Neural cell (in vitro differentiated cells): ENCODE data around the gene SLC6A6. TPM values are rescaled to one million over a fixed set of nuclear protein-coding genes. Genes with fewer than 3 reads are reported as not detected.

Experiments
- H2AFZ ChIP-seq: fragments of 200-600, 300-800 bp; sonication (generic), shearing (Covaris generic); 2 replicates; pipeline ENCODE4 v1.6.0; 2014; ENCODE audit warnings: low read depth, mild to moderate bottlenecking, antibody characterized with exemption, low read length, moderate library complexity
- H3F3A ChIP-seq: fragments of 200-600 bp; shearing (Covaris generic); 2 replicates; pipeline ENCODE4 v1.6.1; 2016; ENCODE audit warnings: mild to moderate bottlenecking, moderate library complexity, mixed read lengths, antibody characterized with exemption, low read length; ENCODE audit not compliant: insufficient read depth, poor library complexity, severe bottlenecking
- H3K27ac ChIP-seq: fragments of 200-600, 300-800 bp; sonication (generic), shearing (Covaris generic); 2 replicates; pipeline ENCODE4 v1.5.1; 2014; ENCODE audit warnings: mild to moderate bottlenecking, low read length, moderate library complexity
- H3K27me3 ChIP-seq: fragments of 300-800, 200-600 bp; sonication (generic), shearing (Covaris generic); 2 replicates; pipeline ENCODE4 v1.6.0; 2014; ENCODE audit warnings: mild to moderate bottlenecking, low read depth, low read length, moderate library complexity; ENCODE audit not compliant: insufficient read depth
- H3K36me3 ChIP-seq: fragments of 300-800, 200-600 bp; sonication (generic), shearing (Covaris generic); 2 replicates; pipeline ENCODE4 v1.5.1; 2014; ENCODE audit warnings: mild to moderate bottlenecking, antibody characterized with exemption, low read length, moderate library complexity; ENCODE audit not compliant: insufficient read depth
- H3K4me2 ChIP-seq: fragments of 300-800, 200-600 bp; sonication (generic), shearing (Covaris generic); 2 replicates; pipeline ENCODE4 v1.6.0; 2014; ENCODE audit warnings: mild to moderate bottlenecking, low read length
- H3K4me3 ChIP-seq: fragments of 300-800, 200-600 bp; sonication (generic), shearing (Covaris generic); 2 replicates; pipeline ENCODE4 v1.5.1; 2014; ENCODE audit warnings: mild to moderate bottlenecking, low read length, moderate library complexity
- H3K79me2 ChIP-seq: fragments of 200-600 bp; shearing (Covaris generic); replicated peaks from 2 replicates; pipeline ENCODE4 v1.6.0; 2014; ENCODE audit warnings: mild to moderate bottlenecking, low read length, moderate library complexity; ENCODE audit not compliant: insufficient read depth
- H3K9ac ChIP-seq: fragments of 300-800, 200-600 bp; sonication (generic), shearing (Covaris generic); 2 replicates; pipeline ENCODE4 v1.6.1; 2016; ENCODE audit warnings: mild to moderate bottlenecking, low read length, mixed read lengths
- H3K9me2 ChIP-seq: fragments of 200-600 bp; shearing (Covaris generic); 2 replicates; pipeline ENCODE4 v1.6.1; 2016; ENCODE audit warnings: mild to moderate bottlenecking, low read length, mixed read lengths; ENCODE audit not compliant: insufficient read depth
- H3K9me3 ChIP-seq: fragments of 200-600, 300-800 bp; sonication (generic), shearing (Covaris generic); 2 replicates; pipeline ENCODE4 v1.6.1; 2016; ENCODE audit warnings: mild to moderate bottlenecking, mixed run types, low read length, moderate library complexity, mixed read lengths
- H4K20me1 ChIP-seq: fragments of 200-600 bp; shearing (Covaris generic); 2 replicates; pipeline ENCODE4 v1.6.1; 2016; ENCODE audit warnings: mild to moderate bottlenecking, mixed run types; ENCODE audit not compliant: insufficient read depth
- EP300 ChIP-seq: fragments of 450-650 bp; conservative IDR thresholded peaks from 2 replicates; pipeline ENCODE4 v1.6.1; 2014; ENCODE audit warnings: antibody characterized with exemption, mild to moderate bottlenecking, moderate library complexity; ENCODE audit not compliant: poor library complexity, severe bottlenecking
- EZH2 ChIP-seq: fragments of 200-600, 300-800 bp; shearing (Covaris generic), sonication (generic); IDR thresholded peaks from 2 replicates; pipeline ENCODE4 v1.6.1; 2014; ENCODE audit warnings: antibody characterized with exemption, low read length, borderline replicate concordance, mild to moderate bottlenecking; ENCODE audit not compliant: insufficient read depth, poor library complexity, severe bottlenecking
- MXI1 ChIP-seq: fragments of 450-650 bp; conservative IDR thresholded peaks from 2 replicates; pipeline ENCODE4 v1.6.1; 2014; ENCODE audit warnings: antibody characterized with exemption, mild to moderate bottlenecking; ENCODE audit not compliant: poor library complexity, severe bottlenecking
- POLR2AphosphoS5 ChIP-seq: IDR thresholded peaks from 2 replicates; pipeline ENCODE4 v1.6.1; 2012
- RAD21 ChIP-seq: fragments of 450-650 bp; conservative IDR thresholded peaks from 2 replicates; pipeline ENCODE4 v1.6.1; 2014; ENCODE audit warnings: antibody characterized with exemption, mild to moderate bottlenecking, moderate library complexity
- SMC3 ChIP-seq: fragments of 450-650 bp; conservative IDR thresholded peaks from 2 replicates; pipeline ENCODE4 v1.6.1; 2014; ENCODE audit warnings: antibody characterized with exemption, mild to moderate bottlenecking, moderate library complexity; ENCODE audit not compliant: poor library complexity
- TAF1 ChIP-seq: IDR thresholded peaks from 2 replicates; pipeline ENCODE4 v1.6.1; 2012; ENCODE audit warnings: low read depth
- polyA plus RNA-seq: library from polyadenylated mRNA; depleted of rRNA; stranded (reverse); fragments of >200 nt; gene quantifications from 2 replicates; pipeline ENCODE4 v1.2.3, GENCODE V29; 2014
- TF ChIP-seq, protein P1 (sequence below): IDR thresholded peaks from 2 replicates; pipeline ENCODE4 v1.6.1; 2012; ENCODE audit warnings: borderline replicate concordance
- TF ChIP-seq, protein P2 (sequence below): fragments of 450-650 bp; IDR thresholded peaks from 2 replicates; pipeline ENCODE4 v1.5.1; 2014; ENCODE audit warnings: antibody characterized with exemption, mild to moderate bottlenecking, moderate library complexity; ENCODE audit not compliant: poor library complexity, severe bottlenecking

Gene SLC6A6
- polyA plus RNA-seq, 1 donor from 2014 or later: 15.9 TPM

DNA sequence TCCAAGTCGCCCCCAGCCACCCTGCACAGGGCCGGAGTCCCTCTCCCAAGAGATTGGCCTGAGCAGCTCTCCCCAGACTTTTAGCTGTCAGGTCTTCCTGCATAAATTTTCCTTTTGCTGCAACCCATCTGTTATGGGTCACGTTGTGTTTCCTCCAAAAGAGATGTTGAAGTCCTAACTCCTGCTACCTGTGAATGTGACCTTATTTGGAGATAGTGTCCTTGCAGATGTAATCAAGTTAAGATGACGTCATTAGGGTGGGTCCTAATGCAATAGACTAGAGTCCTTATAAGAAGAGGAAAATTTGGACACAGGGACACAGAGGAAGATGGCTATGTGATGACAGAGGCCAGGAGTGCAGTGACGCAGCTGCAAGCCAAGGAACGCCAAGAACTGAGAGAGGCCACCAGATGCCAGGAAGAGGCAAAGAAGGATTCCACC, 13.2 kb upstream of the SLC6A6 start:
- Histone ChIP-seq H3K27me3 (no peaks in the 10 kb centered on the region), H2AFZ (no peak overlapping the region), H3K4me3 (no peak overlapping the region), H4K20me1 (no peaks in the 10 kb centered on the region), H3K27ac (no peak overlapping the region), H3K9me2 (no peaks in the 10 kb centered on the region), H3K9ac (no peak overlapping the region), H3K36me3 (no peaks in the 10 kb centered on the region), H3F3A (no peaks in the 10 kb centered on the region), H3K9me3 (no peaks in the 10 kb centered on the region), H3K4me2 (no peak overlapping the region), H3K79me2 (no peaks in the 10 kb centered on the region)
- TF ChIP-seq SMC3 (no peak), POLR2AphosphoS5 (no peak), EZH2 (no peak), RAD21 (no peak)
- TF ChIP-seq, protein P1, sequence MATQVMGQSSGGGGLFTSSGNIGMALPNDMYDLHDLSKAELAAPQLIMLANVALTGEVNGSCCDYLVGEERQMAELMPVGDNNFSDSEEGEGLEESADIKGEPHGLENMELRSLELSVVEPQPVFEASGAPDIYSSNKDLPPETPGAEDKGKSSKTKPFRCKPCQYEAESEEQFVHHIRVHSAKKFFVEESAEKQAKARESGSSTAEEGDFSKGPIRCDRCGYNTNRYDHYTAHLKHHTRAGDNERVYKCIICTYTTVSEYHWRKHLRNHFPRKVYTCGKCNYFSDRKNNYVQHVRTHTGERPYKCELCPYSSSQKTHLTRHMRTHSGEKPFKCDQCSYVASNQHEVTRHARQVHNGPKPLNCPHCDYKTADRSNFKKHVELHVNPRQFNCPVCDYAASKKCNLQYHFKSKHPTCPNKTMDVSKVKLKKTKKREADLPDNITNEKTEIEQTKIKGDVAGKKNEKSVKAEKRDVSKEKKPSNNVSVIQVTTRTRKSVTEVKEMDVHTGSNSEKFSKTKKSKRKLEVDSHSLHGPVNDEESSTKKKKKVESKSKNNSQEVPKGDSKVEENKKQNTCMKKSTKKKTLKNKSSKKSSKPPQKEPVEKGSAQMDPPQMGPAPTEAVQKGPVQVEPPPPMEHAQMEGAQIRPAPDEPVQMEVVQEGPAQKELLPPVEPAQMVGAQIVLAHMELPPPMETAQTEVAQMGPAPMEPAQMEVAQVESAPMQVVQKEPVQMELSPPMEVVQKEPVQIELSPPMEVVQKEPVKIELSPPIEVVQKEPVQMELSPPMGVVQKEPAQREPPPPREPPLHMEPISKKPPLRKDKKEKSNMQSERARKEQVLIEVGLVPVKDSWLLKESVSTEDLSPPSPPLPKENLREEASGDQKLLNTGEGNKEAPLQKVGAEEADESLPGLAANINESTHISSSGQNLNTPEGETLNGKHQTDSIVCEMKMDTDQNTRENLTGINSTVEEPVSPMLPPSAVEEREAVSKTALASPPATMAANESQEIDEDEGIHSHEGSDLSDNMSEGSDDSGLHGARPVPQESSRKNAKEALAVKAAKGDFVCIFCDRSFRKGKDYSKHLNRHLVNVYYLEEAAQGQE: no peak
- TF ChIP-seq, protein P2, sequence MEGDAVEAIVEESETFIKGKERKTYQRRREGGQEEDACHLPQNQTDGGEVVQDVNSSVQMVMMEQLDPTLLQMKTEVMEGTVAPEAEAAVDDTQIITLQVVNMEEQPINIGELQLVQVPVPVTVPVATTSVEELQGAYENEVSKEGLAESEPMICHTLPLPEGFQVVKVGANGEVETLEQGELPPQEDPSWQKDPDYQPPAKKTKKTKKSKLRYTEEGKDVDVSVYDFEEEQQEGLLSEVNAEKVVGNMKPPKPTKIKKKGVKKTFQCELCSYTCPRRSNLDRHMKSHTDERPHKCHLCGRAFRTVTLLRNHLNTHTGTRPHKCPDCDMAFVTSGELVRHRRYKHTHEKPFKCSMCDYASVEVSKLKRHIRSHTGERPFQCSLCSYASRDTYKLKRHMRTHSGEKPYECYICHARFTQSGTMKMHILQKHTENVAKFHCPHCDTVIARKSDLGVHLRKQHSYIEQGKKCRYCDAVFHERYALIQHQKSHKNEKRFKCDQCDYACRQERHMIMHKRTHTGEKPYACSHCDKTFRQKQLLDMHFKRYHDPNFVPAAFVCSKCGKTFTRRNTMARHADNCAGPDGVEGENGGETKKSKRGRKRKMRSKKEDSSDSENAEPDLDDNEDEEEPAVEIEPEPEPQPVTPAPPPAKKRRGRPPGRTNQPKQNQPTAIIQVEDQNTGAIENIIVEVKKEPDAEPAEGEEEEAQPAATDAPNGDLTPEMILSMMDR: no peak

DNA sequence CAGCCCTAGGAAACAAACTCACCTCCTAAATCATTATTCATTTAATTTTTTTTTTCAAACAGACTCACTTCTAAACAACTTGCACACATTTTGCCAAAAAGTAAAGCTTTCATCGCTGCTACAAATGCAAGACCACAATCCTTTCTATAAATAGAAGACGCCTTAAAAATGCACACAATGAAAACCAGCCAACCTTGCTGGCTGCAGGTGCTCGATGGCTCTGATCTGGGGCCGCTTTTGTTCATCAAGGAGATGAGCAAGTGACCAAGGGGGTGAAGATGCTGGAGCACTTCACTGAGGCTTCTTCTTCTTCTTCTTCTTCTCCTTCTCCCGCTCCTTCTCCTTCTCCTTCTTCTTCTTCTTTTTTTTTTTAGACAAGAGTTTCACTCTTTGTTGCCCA, 12.7 kb upstream of the SLC6A6 start:
- H3K4me3 ChIP-seq: no peak overlapping the region
- no peaks in the 10 kb centered on the region for H3K9me3 ChIP-seq
- no peak overlapping the region for H3K9ac ChIP-seq
- H2AFZ ChIP-seq: no peak overlapping the region
- H4K20me1 ChIP-seq: no peaks in the 10 kb centered on the region
- H3K79me2 ChIP-seq: no peaks in the 10 kb centered on the region
- TF ChIP-seq SMC3 (no peak), POLR2AphosphoS5 (no peak), TAF1 (no peak), RAD21 (no peak), EZH2 (no peak), EP300 (no peak), MXI1 (no peak)
- TF ChIP-seq, protein P2: no peak
- TF ChIP-seq, protein P1: no peak
- H3K9me2 ChIP-seq: no peaks in the 10 kb centered on the region
- no peaks in the 10 kb centered on the region for H3K27me3 ChIP-seq
- no peaks in the 10 kb centered on the region for H3F3A ChIP-seq
- H3K27ac ChIP-seq: no peak overlapping the region
- no peak overlapping the region for H3K4me2 ChIP-seq
- H3K36me3 ChIP-seq: no peaks in the 10 kb centered on the region
